GM19452 (cell line): ENCODE results near the gene ADAMTS14.
"Not testable (repeated sequence)": the region's sequence is repeated elsewhere in the genome, so short reads cannot be mapped to it uniquely, and the experiment has no call there.

ENCODE experiments used
- ATAC-seq: cut with Tn5 transposase; IDR thresholded peaks from one replicate; pipeline ENCODE4 v1.9.1; 2021; ENCODE audit not compliant: unreplicated experiment

The ADAMTS14 gene

GRCh38 chr10:70672165-70673042 lies at the start of gene ADAMTS14:
Gene ADAMTS14 (plus strand): TSS chr10:70672506. CDS start chr10:70672803, 297 bp downstream.
- no peak for ATAC-seq

- ATAC-seq = no peak
These were observed 49.8 kb upstream of the ADAMTS14 start for GRCh38 chr10:70622541-70622940.

GRCh38 chr10:70622981-70623844 lies 49.1 kb upstream of the ADAMTS14 start:
- no peak for ATAC-seq

- ATAC-seq = no peak
These were observed 46.2 kb upstream of the ADAMTS14 start for GRCh38 chr10:70626056-70626455.

- no peak for ATAC-seq
These were observed 43.0 kb upstream of the ADAMTS14 start for GRCh38 chr10:70629338-70629737.

- not testable (repeated sequence) for ATAC-seq
These were observed 40.6 kb upstream of the ADAMTS14 start for GRCh38 chr10:70631735-70632134.

- no peak for ATAC-seq
These were observed 38.3 kb upstream of the ADAMTS14 start for GRCh38 chr10:70634011-70634410.

GRCh38 chr10:70634515-70634914 lies 37.8 kb upstream of the ADAMTS14 start:
- not testable (repeated sequence) for ATAC-seq

- ATAC-seq = not testable (repeated sequence)
These were observed 32.5 kb upstream of the ADAMTS14 start for GRCh38 chr10:70639640-70640383.

- not testable (repeated sequence) for ATAC-seq
These were observed 29.0 kb upstream of the ADAMTS14 start for GRCh38 chr10:70643272-70643671.

- not testable (repeated sequence) for ATAC-seq
These were observed 27.3 kb upstream of the ADAMTS14 start for GRCh38 chr10:70644959-70645358.

GRCh38 chr10:70647086-70647485 lies 25.2 kb upstream of the ADAMTS14 start:
- ATAC-seq = no peak

GRCh38 chr10:70648427-70648826 lies 23.9 kb upstream of the ADAMTS14 start:
- ATAC-seq = no peak

GRCh38 chr10:70649526-70649925 lies 22.8 kb upstream of the ADAMTS14 start:
- no peak for ATAC-seq

- ATAC-seq = no peak
These were observed 22.2 kb upstream of the ADAMTS14 start for GRCh38 chr10:70650104-70650503.

- ATAC-seq = no peak
These were observed 21.6 kb upstream of the ADAMTS14 start for GRCh38 chr10:70650718-70651117.

GRCh38 chr10:70651661-70652060 lies 20.6 kb upstream of the ADAMTS14 start:
- ATAC-seq = no peak

- ATAC-seq = no peak
These were observed 19.3 kb upstream of the ADAMTS14 start for GRCh38 chr10:70652761-70653657.

- no peak for ATAC-seq
These were observed 17.0 kb upstream of the ADAMTS14 start for GRCh38 chr10:70655316-70655715.

- ATAC-seq = peak; percentile 84
These were observed 15.8 kb upstream of the ADAMTS14 start for GRCh38 chr10:70656489-70656888.
